Hepatocyte (in vitro differentiated cells): Measurements from ENCODE around the gene DHRS4.

Experiments used
- CTCF ChIP-seq: fragments of 200-600 bp; sonication (generic); IDR thresholded peaks from 2 replicates; pipeline ENCODE4 v1.5.1; 2016; ENCODE audit warnings: antibody characterized with exemption, mild to moderate bottlenecking; ENCODE audit not compliant: poor library complexity
- EZH2 ChIP-seq: fragments of 200-600 bp; sonication (generic); IDR thresholded peaks from 2 replicates; pipeline ENCODE4 v1.6.1; 2016; ENCODE audit warnings: antibody characterized with exemption, mild to moderate bottlenecking, borderline replicate concordance
- EZH2phosphoT487 ChIP-seq: fragments of 200-600 bp; sonication (generic); IDR thresholded peaks from one replicate; pipeline ENCODE4 v1.6.1; 2018; ENCODE audit warnings: antibody characterized with exemption, mild to moderate bottlenecking, low read depth, moderate library complexity; ENCODE audit not compliant: unreplicated experiment, severe bottlenecking

GRCh38 chr14:23910876-23911210 lies 42.7 kb upstream of the DHRS4 start:
- no peak for TF ChIP-seq CTCF
- TF ChIP-seq EZH2: no peak
- no peak for TF ChIP-seq EZH2phosphoT487
